Urinary bladder (tissue), 2 donors: ENCODE results near the gene ATP5MC3. TPM values are rescaled to one million over a fixed set of nuclear protein-coding genes. Genes with fewer than 3 reads are reported as not detected.

Source experiments
- polyA plus RNA-seq: library from polyadenylated mRNA; stranded (reverse); fragments of 200-250 nt; gene quantifications from one replicate; pipeline ENCODE4 v1.2.3, GENCODE V29; 2013
- small RNA-seq: library from RNA; depleted of rRNA; stranded (forward); fragments of <200 nt; gene quantifications from one replicate; pipeline ENCODE3, GENCODE V24; 2014
- total RNA-seq: library from RNA; depleted of rRNA; stranded (reverse); fragments of >200 nt; gene quantifications from one replicate; pipeline ENCODE4 v1.2.3, GENCODE V29; 2014
- donor health status: healthy.

The ATP5MC3 gene
- total and polyA plus RNA-seq, 2 donors = 69.8 to 285 TPM

Small RNA genes within 50 kb of the gene (small RNA-seq; reads per million reads assigned to genes)
- gene MIR933 = not detected

Other genes starting within 250 kb of the ATP5MC3 start
- gene CHN1, start 176.3 kb downstream of the ATP5MC3 start, total RNA-seq = 31.1 TPM
- 13.2 TPM for gene CHN1, start 176.3 kb downstream of the ATP5MC3 start, polyA plus RNA-seq
- gene ATF2, start 13.5 kb downstream of the ATP5MC3 start, total RNA-seq = 117 TPM
- gene ATF2, start 13.5 kb downstream of the ATP5MC3 start, polyA plus RNA-seq = 20.4 TPM